Mesothelial cell of epicardium (in vitro differentiated cells): ENCODE results near the gene APOA1. TPM values are rescaled to one million over a fixed set of nuclear protein-coding genes. Genes with fewer than 3 reads are reported as not detected.

Source experiments
- DNase-seq, 2 experiments: peaks; one replicate each; pipeline ENCODE4 v3.0.0; 2021; ENCODE audit warnings: low spot score in 2 of 2; ENCODE audit not compliant: unreplicated experiment in 2 of 2
- H3K27ac Mint-ChIP-seq: 2 replicates; pipeline ENCODE4 v1.8.0; 2021; ENCODE audit warnings: mixed read lengths
- H3K27me3 Mint-ChIP-seq: 2 replicates; pipeline ENCODE4 v1.8.0; 2021; ENCODE audit warnings: low read depth, mixed read lengths
- H3K36me3 Mint-ChIP-seq: 2 replicates; pipeline ENCODE4 v1.8.0; 2021; ENCODE audit warnings: mixed read lengths
- H3K4me1 Mint-ChIP-seq: 2 replicates; pipeline ENCODE4 v1.8.0; 2021; ENCODE audit warnings: mixed read lengths
- H3K4me3 Mint-ChIP-seq: 2 replicates; pipeline ENCODE4 v1.8.0; 2021; ENCODE audit warnings: mild to moderate bottlenecking, moderate library complexity, mixed read lengths
- H3K9me3 Mint-ChIP-seq: 2 replicates; pipeline ENCODE4 v1.8.0; 2021; ENCODE audit warnings: mixed read lengths
- CTCF ChIP-seq: fragments of 200-600 bp; sonication (generic); IDR thresholded peaks from one replicate; pipeline ENCODE4 v1.5.0; 2021; ENCODE audit warnings: antibody characterized with exemption; ENCODE audit not compliant: unreplicated experiment
- total RNA-seq: library from RNA; stranded (reverse); gene quantifications from 3 replicates; pipeline ENCODE4 v1.2.1, GENCODE V29; 2021

The APOA1 gene
- total RNA-seq, 1 donor from 2014 or later = 0.65 TPM

- Mint-ChIP-seq H3K36me3 (peaks cover 25% of the 10 kb centered on the region), H3K27ac (peak within 1 kb of the TSS; percentile 97), H3K9me3 (no peaks in the 10 kb centered on the region), H3K4me3 (peak within 1 kb of the TSS; percentile 99), H3K4me1 (peaks cover 18% of the 10 kb centered on the region), H3K27me3 (peaks cover 6% of the 10 kb centered on the region)
- DNase-seq = peak; percentile 52 to 79
- TF ChIP-seq CTCF = no peak
Measured at GRCh38 chr11:116787786-116788486, 49.5 kb downstream of the APOA1 start, which contains the start of gene ZPR1. Gene ZPR1 (minus strand): TSS chr11:116788023. CDS start chr11:116787990, 33 bp downstream.

- Mint-ChIP-seq H3K27ac (peak overlapping the region; percentile 55), H3K4me1 (peaks cover 18% of the 10 kb centered on the region), H3K27me3 (peaks cover 6% of the 10 kb centered on the region), H3K36me3 (peaks cover 30% of the 10 kb centered on the region), H3K9me3 (no peaks in the 10 kb centered on the region), H3K4me3 (peak overlapping the region; percentile 99)
- no peak for TF ChIP-seq CTCF
- no peak for DNase-seq
Measured at GRCh38 chr11:116787436-116787785, 50.0 kb downstream of the APOA1 start.

GRCh38 chr11:116786966-116787365, 50.5 kb downstream of the APOA1 start:
- Mint-ChIP-seq H3K27me3 (peaks cover 6% of the 10 kb centered on the region), H3K9me3 (no peaks in the 10 kb centered on the region), H3K4me3 (peak overlapping the region; percentile 99), H3K27ac (peak overlapping the region; percentile 55), H3K4me1 (peaks cover 18% of the 10 kb centered on the region), H3K36me3 (peaks cover 34% of the 10 kb centered on the region)
- no peak for DNase-seq
- no peak for TF ChIP-seq CTCF

DNA sequence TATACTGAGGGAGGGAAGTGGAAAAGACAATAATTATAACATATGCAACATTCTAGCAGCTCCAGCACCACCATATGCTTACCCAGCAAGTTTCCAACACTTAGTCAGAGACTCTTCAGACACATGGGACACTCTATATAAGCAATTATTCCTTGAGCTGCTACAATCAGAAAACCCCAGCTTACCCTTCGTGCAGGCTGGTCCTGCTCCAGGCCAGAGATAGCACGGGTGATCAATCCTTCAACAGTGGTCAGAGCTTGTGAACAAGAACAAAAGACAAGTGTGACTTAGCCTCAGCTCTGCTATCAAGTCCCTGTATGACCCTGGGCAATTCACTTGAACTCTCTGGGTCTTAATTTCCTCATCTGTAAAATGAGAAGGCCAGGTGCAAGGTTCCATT, 51.1 kb downstream of the APOA1 start:
- no peak for DNase-seq
- H3K36me3 Mint-ChIP-seq = peaks cover 37% of the 10 kb centered on the region
- peak overlapping the region; percentile 99 for H3K4me3 Mint-ChIP-seq
- H3K27me3 Mint-ChIP-seq = peaks cover 6% of the 10 kb centered on the region
- no peaks in the 10 kb centered on the region for H3K9me3 Mint-ChIP-seq
- H3K4me1 Mint-ChIP-seq = peaks cover 18% of the 10 kb centered on the region
- TF ChIP-seq CTCF = no peak
- H3K27ac Mint-ChIP-seq = no peak overlapping the region

Other genes starting within 250 kb of the APOA1 start
- 21.2 to 22.2 TPM (median 21.4 TPM) in 3 replicates for gene BUD13, start 64.6 kb downstream of the APOA1 start, total RNA-seq
- gene ZPR1, start 49.6 kb downstream of the APOA1 start, total RNA-seq = 39.1 to 41.5 TPM (median 40.9 TPM) in 3 replicates
- gene APOA5, start 45.7 kb downstream of the APOA1 start, total RNA-seq = not detected in 3 replicates
- not detected in 3 replicates for gene APOA4, start 14.3 kb downstream of the APOA1 start, total RNA-seq
- gene APOC3, start 7.7 kb downstream of the APOA1 start, total RNA-seq = not detected in 3 replicates